CD14-positive monocyte (primary cell): ENCODE results near the gene TTC3. TPM values are rescaled to one million over a fixed set of nuclear protein-coding genes. Genes with fewer than 3 reads are reported as not detected.

Source experiments
- DNase-seq, 3 donors: peaks; one replicate each; pipeline ENCODE4 v3.0.0-alpha.2; 2011 to 2022
- H2AFZ ChIP-seq: 2 replicates; pipeline ENCODE4 v1.6.0; 2012; ENCODE audit warnings: mild to moderate bottlenecking, low read depth, low read length, inconsistent platforms; ENCODE audit not compliant: insufficient read depth, poor library complexity, severe bottlenecking
- H3K27ac ChIP-seq, 2 donors: 1 replicate in 1 of 2; 2 replicates in 1 of 2; pipeline ENCODE4 v1.5.1; 2012 to 2013; ENCODE audit warnings: low read length in 2 of 2, control low read depth in 1 of 2, inconsistent platforms in 1 of 2, low read depth in 1 of 2, mild to moderate bottlenecking in 1 of 2
- H3K27me3 ChIP-seq, 2 donors: one replicate each; pipeline versions ENCODE4 v1.6.0 to v1.6.1; 2011 to 2013; ENCODE audit warnings: low read length in 2 of 2; ENCODE audit not compliant: control insufficient read depth in 2 of 2, insufficient read depth in 2 of 2
- H3K36me3 ChIP-seq, 2 donors: replicated peaks in 1 of 2; 1 replicate in 1 of 2; 2 replicates in 1 of 2; pipeline versions ENCODE4 v1.5.1 to v1.6.1; 2012 to 2013; ENCODE audit warnings: low read length in 2 of 2, control low read depth in 1 of 2, inconsistent platforms in 1 of 2, mild to moderate bottlenecking in 1 of 2; ENCODE audit not compliant: insufficient read depth in 2 of 2, control insufficient read depth in 1 of 2
- H3K4me1 ChIP-seq, 2 donors: 1 replicate in 1 of 2; 2 replicates in 1 of 2; pipeline versions ENCODE4 v1.5.1 to v1.6.1; 2012 to 2013; ENCODE audit warnings: low read length in 2 of 2, control low read depth in 1 of 2, inconsistent platforms in 1 of 2, mild to moderate bottlenecking in 1 of 2, moderate library complexity in 1 of 2; ENCODE audit not compliant: insufficient read depth in 2 of 2, control insufficient read depth in 1 of 2
- H3K4me2 ChIP-seq: replicated peaks from 2 replicates; pipeline ENCODE3; 2012; ENCODE audit warnings: low read length, moderate library complexity, mild to moderate bottlenecking; ENCODE audit not compliant: poor library complexity, severe bottlenecking; ENCODE audit errors: extremely low read depth
- H3K4me3 ChIP-seq, 3 experiments: fragments of 200-600 bp in 1 of 3; sonication (generic) in 1 of 3; replicated peaks in 1 of 3; 1 replicate in 2 of 3; 2 replicates in 1 of 3; pipeline ENCODE4 v1.5.1; 2011 to 2013; ENCODE audit warnings: low read length in 3 of 3, mild to moderate bottlenecking in 3 of 3, control low read depth in 2 of 3, low read depth in 2 of 3, inconsistent platforms in 1 of 3, moderate library complexity in 1 of 3
- H3K79me2 ChIP-seq: 2 replicates; pipeline ENCODE4 v1.6.0; 2012; ENCODE audit warnings: mild to moderate bottlenecking, control low read depth, inconsistent platforms, low read length, moderate library complexity; ENCODE audit not compliant: insufficient read depth
- H3K9ac ChIP-seq: 2 replicates; pipeline ENCODE4 v1.6.0; 2017; ENCODE audit warnings: low read length, mild to moderate bottlenecking; ENCODE audit not compliant: insufficient read depth, poor library complexity, severe bottlenecking
- H3K9me3 ChIP-seq, 2 donors: replicated peaks in 1 of 2; 1 replicate in 1 of 2; 2 replicates in 1 of 2; pipeline versions ENCODE4 v1.5.1 to v1.6.1; 2012 to 2013; ENCODE audit warnings: low read length in 2 of 2, control low read depth in 1 of 2; ENCODE audit not compliant: control insufficient read depth in 1 of 2, insufficient read depth in 1 of 2
- H4K20me1 ChIP-seq: 2 replicates; pipeline ENCODE4 v1.6.0; 2012; ENCODE audit warnings: mild to moderate bottlenecking, low read length, control low read depth, moderate library complexity; ENCODE audit not compliant: insufficient read depth
- H3K27ac Mint-ChIP-seq, 7 donors: one replicate each; pipeline ENCODE4 v1.8.0; 2020; ENCODE audit warnings: mild to moderate bottlenecking in 7 of 7, mixed read lengths in 7 of 7, moderate library complexity in 6 of 7, inconsistent platforms in 2 of 7
- H3K27me3 Mint-ChIP-seq, 3 donors: one replicate each; pipeline ENCODE4 v1.8.0; 2021 to 2022; ENCODE audit warnings: low read depth in 3 of 3, mild to moderate bottlenecking in 3 of 3, mixed read lengths in 3 of 3, moderate library complexity in 3 of 3, inconsistent platforms in 1 of 3
- H3K36me3 Mint-ChIP-seq, 2 donors: one replicate each; pipeline ENCODE4 v1.8.0; 2020; ENCODE audit warnings: mixed read lengths in 2 of 2, inconsistent platforms in 1 of 2, mild to moderate bottlenecking in 1 of 2
- H3K4me1 Mint-ChIP-seq: one replicate; pipeline ENCODE4 v1.8.0; 2020; ENCODE audit warnings: mild to moderate bottlenecking, mixed read lengths
- H3K4me3 Mint-ChIP-seq, 2 donors: one replicate each; pipeline ENCODE4 v1.8.0; 2020; ENCODE audit warnings: mild to moderate bottlenecking in 2 of 2, mixed read lengths in 2 of 2, moderate library complexity in 1 of 2
- H3K9me3 Mint-ChIP-seq, 7 donors: one replicate each; pipeline ENCODE4 v1.8.0; 2020 to 2022; ENCODE audit warnings: mixed read lengths in 7 of 7, mild to moderate bottlenecking in 6 of 7, moderate library complexity in 6 of 7, inconsistent platforms in 2 of 7
- CTCF ChIP-seq: fragments of 200-600 bp; IDR thresholded peaks from one replicate; pipeline ENCODE4 v1.8.0; 2022; ENCODE audit warnings: antibody characterized with exemption, mild to moderate bottlenecking
- WGBS: methylation state at CpG from one replicate; pipeline ENCODE4 v1.1.5; 2013; ENCODE audit warnings: missing lambda C conversion rate; ENCODE audit not compliant: insufficient coverage; 5-methylcytosine and 5-hydroxymethylcytosine counted together
- intact Hi-C, 2 donors: fragments of 100-400 bp; cut with micrococcal nuclease; formaldehyde crosslinking; loops; one replicate each; pipeline versions ENCODE4 v1.15.0 to v1.15.1; 2023
- polyA plus RNA-seq, 3 donors: library from polyadenylated mRNA; depleted of rRNA in 1 of 3; unstranded in 2 of 3; stranded (reverse) in 1 of 3; fragments of 300-500 nt in 2 of 3; fragments of >200 nt in 1 of 3; fragmentation: Illumina TruSeq in 2 of 3; gene quantifications; 1 replicate in 2 of 3; 2 replicates in 1 of 3; pipeline ENCODE4 v1.2.3, GENCODE V29; 2012 to 2021

Gene TTC3
- polyA plus RNA-seq, 3 donors, result 9.6 to 35.4 (median 17.9) TPM

DNA sequence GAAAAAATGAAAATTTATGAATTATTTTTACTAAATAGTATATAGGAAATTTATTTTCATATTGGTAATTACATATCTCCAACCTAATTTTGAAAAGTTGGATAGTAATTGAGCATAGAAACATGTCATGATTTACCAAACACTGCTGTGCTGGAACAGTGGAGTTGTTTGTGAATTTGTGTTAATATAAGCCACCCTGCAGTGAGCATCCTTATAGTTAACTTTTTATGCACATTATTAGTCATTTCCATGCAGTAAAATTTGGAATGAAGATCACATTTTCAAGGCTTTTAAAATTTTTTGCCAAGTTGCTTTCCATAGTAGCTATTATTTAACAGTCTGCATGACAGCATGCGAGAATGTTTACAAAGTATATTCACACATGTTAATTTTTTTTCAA lies 115.8 kb downstream of the TTC3 start:
- no peak for TF ChIP-seq CTCF
- Histone ChIP-seq H3K4me3 (no peak overlapping the region), H3K4me2 (no peak overlapping the region), H3K9me3 (no peaks in the 10 kb centered on the region), H3K4me1 (no peaks in the 10 kb centered on the region), H3K79me2 (no peaks in the 10 kb centered on the region), H3K9ac (no peak overlapping the region), H4K20me1 (no peaks in the 10 kb centered on the region), H3K27ac (no peak overlapping the region), H3K36me3 (peaks cover 44 to 79% of the 10 kb centered on the region in 2 donors), H2AFZ (no peak overlapping the region), H3K27me3 (no peaks in the 10 kb centered on the region)
- Mint-ChIP-seq H3K4me3 (no peak overlapping the region), H3K9me3 (no peaks in the 10 kb centered on the region), H3K27ac (no peak overlapping the region), H3K27me3 (no peaks in the 10 kb centered on the region), H3K36me3 (peaks cover 63 to 71% of the 10 kb centered on the region in 2 donors), H3K4me1 (no peaks in the 10 kb centered on the region)
- no peak for DNase-seq
- 90% methylated on average over 1 of the region's 1 CpG for WGBS
- intact Hi-C loops, result no loop called here

GRCh38 chr21:37192019-37192418 lies 119.0 kb downstream of the TTC3 start:
- intact Hi-C loops, result no loop called here
- no peak for TF ChIP-seq CTCF
- no peak overlapping the region for H3K27ac ChIP-seq
- H3K79me2 ChIP-seq, result no peaks in the 10 kb centered on the region
- no peaks in the 10 kb centered on the region for H3K9me3 Mint-ChIP-seq
- no CpG with 5 or more reads among the region's 2 CpGs for WGBS
- no peaks in the 10 kb centered on the region for H3K9me3 ChIP-seq
- H3K4me3 Mint-ChIP-seq, result no peak overlapping the region
- no peaks in the 10 kb centered on the region for H3K27me3 Mint-ChIP-seq
- H3K27me3 ChIP-seq, result no peaks in the 10 kb centered on the region
- peak overlapping the region in 1 of 7 donors; percentile 47 for H3K27ac Mint-ChIP-seq
- no peak overlapping the region for H2AFZ ChIP-seq
- no peak overlapping the region for H3K4me2 ChIP-seq
- no peaks in the 10 kb centered on the region for H4K20me1 ChIP-seq
- H3K36me3 Mint-ChIP-seq, result peaks cover 72 to 83% of the 10 kb centered on the region in 2 donors
- H3K9ac ChIP-seq, result no peak overlapping the region
- H3K4me1 ChIP-seq, result no peaks in the 10 kb centered on the region
- no peak overlapping the region for H3K4me3 ChIP-seq
- peaks cover 59 to 96% of the 10 kb centered on the region in 2 donors for H3K36me3 ChIP-seq
- no peak for DNase-seq
- no peaks in the 10 kb centered on the region for H3K4me1 Mint-ChIP-seq
